Panc1 (cell line): ENCODE measurements around the gene MET. TPM values are rescaled to one million over a fixed set of nuclear protein-coding genes. Genes with fewer than 3 reads are reported as not detected.
A peak's percentile ranks its signal among the peaks of the same experiment; 100 is the strongest.

ENCODE experiments used
- ATAC-seq: fragments of 200-7000 bp; cut with Tn5 transposase; 2 replicates; pipeline ENCODE4 v1.9.1; 2020; ENCODE audit warnings: mild to moderate bottlenecking, moderate library complexity
- BruUV-seq: library from RNA; stranded (reverse); fragments of 400-500 nt; replicated peaks from 2 replicates; lab custom pipeline; 2021; lab: Mats Ljungman, UMichigan
- CTCF ChIA-PET: fragments of 300-600 bp; sonication (Branson Sonifier 250); formaldehyde crosslinking; loops from one replicate; lab custom pipeline; 2022; ENCODE audit warnings: antibody characterized with exemption; lab: Charles Lee
- POLR2A ChIA-PET: fragments of 300-600 bp; sonication (Branson Sonifier 250); formaldehyde crosslinking; loops from one replicate; lab custom pipeline; 2022; ENCODE audit warnings: antibody characterized with exemption; lab: Charles Lee
- DNase-seq: peaks from one replicate; pipeline ENCODE4 v3.0.0-alpha.2; 2010; ENCODE audit warnings: low read depth, low spot score
- H3K27ac ChIP-seq: 2 replicates; pipeline ENCODE4 v1.5.1; 2011; ENCODE audit warnings: mild to moderate bottlenecking, low read length, inconsistent platforms
- H3K27me3 ChIP-seq: fragments of 200-500 bp; sonication (Bioruptor generic); 2 replicates; pipeline ENCODE4 v1.6.0; 2014; ENCODE audit warnings: low read length, inconsistent platforms; ENCODE audit not compliant: control insufficient read depth, insufficient read depth
- H3K36me3 ChIP-seq: fragments of 200-500 bp; sonication (Bioruptor generic); 2 replicates; pipeline ENCODE4 v1.5.1; 2014; ENCODE audit warnings: inconsistent platforms, mild to moderate bottlenecking, low read length, moderate library complexity; ENCODE audit not compliant: control insufficient read depth, insufficient read depth
- H3K4me1 ChIP-seq: 2 replicates; pipeline ENCODE4 v1.5.1; 2011; ENCODE audit warnings: inconsistent platforms, mild to moderate bottlenecking, low read length, moderate library complexity; ENCODE audit not compliant: control insufficient read depth, insufficient read depth
- H3K4me3 ChIP-seq, 2 experiments: 2 replicates each; pipeline ENCODE4 v1.5.1; 2011 to 2012; ENCODE audit warnings: low read depth in 2 of 2, low read length in 2 of 2, mild to moderate bottlenecking in 2 of 2, inconsistent platforms in 1 of 2, moderate library complexity in 1 of 2
- H3K9me3 ChIP-seq: fragments of 200-500 bp; sonication (Bioruptor generic); 2 replicates; pipeline ENCODE4 v1.5.1; 2014; ENCODE audit warnings: low read depth, mild to moderate bottlenecking, inconsistent platforms, low read length, moderate library complexity; ENCODE audit not compliant: control insufficient read depth, insufficient read depth
- CTCF ChIP-seq: fragments of 450-650 bp; IDR thresholded peaks from 2 replicates; pipeline ENCODE4 v1.5.1; 2017; ENCODE audit warnings: mild to moderate bottlenecking
- POLR2AphosphoS5 ChIP-seq: IDR thresholded peaks from 2 replicates; pipeline ENCODE4 v1.6.1; 2012; ENCODE audit warnings: mild to moderate bottlenecking, low read depth, low read length, moderate library complexity
- REST ChIP-seq, 2 experiments: IDR thresholded peaks; 2 replicates each; pipeline ENCODE4 v1.6.1; 2011 to 2012; ENCODE audit warnings: low read depth in 2 of 2, control low read depth in 1 of 2, low read length in 1 of 2, mild to moderate bottlenecking in 1 of 2, moderate library complexity in 1 of 2; ENCODE audit not compliant: insufficient read depth in 1 of 2
- SIN3A ChIP-seq: IDR thresholded peaks from 2 replicates; pipeline ENCODE4 v1.6.1; 2012; ENCODE audit warnings: low read depth, mild to moderate bottlenecking, low read length, moderate library complexity, borderline replicate concordance; ENCODE audit not compliant: insufficient read depth
- TCF7L2 ChIP-seq: IDR thresholded peaks from 2 replicates; pipeline ENCODE4 v1.6.1; 2011; ENCODE audit warnings: mild to moderate bottlenecking, low read depth, low read length, inconsistent platforms
- in situ Hi-C: cut with HindIII; loops from 2 replicates; pipeline ENCODE4 v1.10.0; 2016; ENCODE audit warnings: low sequenced_read_pairs, low pct_unique_long_range_greater_than_20kb
- intact Hi-C: fragments of 100-400 bp; cut with micrococcal nuclease; formaldehyde crosslinking; loops from one replicate; pipeline ENCODE4 v1.10.0; 2022; ENCODE audit not compliant: unreplicated experiment
- total RNA-seq: library from RNA; stranded (reverse); gene quantifications from one replicate; pipeline ENCODE4 v1.2.1, GENCODE V29; 2021; ENCODE audit not compliant: unreplicated experiment

The MET gene
- total RNA-seq, 1 experiment from 2014 or later: 103 TPM

GRCh38 chr7:116704650-116705228, 32.7 kb downstream of the MET start:
- TF ChIP-seq POLR2AphosphoS5 (no peak), TCF7L2 (0 out of 2 replicates have a peak, but pooled peaks have one; percentile 17), SIN3A (no peak)
- H3K4me3 ChIP-seq: no peak overlapping the region
- H3K9me3 ChIP-seq: no peaks in the 10 kb centered on the region
- BruUV-seq: no TSS peak
- peaks cover 5% of the 10 kb centered on the region for H3K36me3 ChIP-seq
- DNase-seq (no peak), ATAC-seq (peak; percentile 27; the same call in 1 of the 2 replicates)
- peak overlapping the region; percentile 91 for H3K27ac ChIP-seq
- H3K4me1 ChIP-seq: peaks cover 89% of the 10 kb centered on the region
- ChIA-PET POLR2A (no interaction called here), CTCF (no interaction called here)
- intact Hi-C loops: no loop called here
- H3K27me3 ChIP-seq: no peaks in the 10 kb centered on the region
- in situ Hi-C loops: no loop called here

GRCh38 chr7:116705419-116705818, 33.4 kb downstream of the MET start:
- H3K27me3 ChIP-seq: no peaks in the 10 kb centered on the region
- H3K27ac ChIP-seq: peak overlapping the region; percentile 91
- no TSS peak for BruUV-seq
- H3K36me3 ChIP-seq: peaks cover 5% of the 10 kb centered on the region
- intact Hi-C loops: no loop called here
- no peak for DNase-seq
- POLR2A ChIA-PET: no interaction called here
- TF ChIP-seq REST (IDR thresholded peaks at IDR 0.05; ENCODE audit: insufficient read depth in 1 of 2, low read depth in 2 of 2, low read length in 1 of 2): no peak
- H3K4me1 ChIP-seq: peaks cover 89% of the 10 kb centered on the region
- H3K9me3 ChIP-seq: no peaks in the 10 kb centered on the region
- no peak for ATAC-seq
- no peak overlapping the region for H3K4me3 ChIP-seq
- in situ Hi-C loops: no loop called here
- CTCF ChIA-PET: no interaction called here

GRCh38 chr7:116706668-116707126, 34.7 kb downstream of the MET start:
- no TSS peak for BruUV-seq
- POLR2A ChIA-PET: interaction anchor here (0.6 kb wide), 1 partner anchor 91 kb away, joined by 4 read pairs; no protein-coding TSS in a partner anchor
- CTCF ChIA-PET: interaction anchor here (0.6 kb wide), 1 partner anchor 43 kb away, joined by 4 read pairs; no protein-coding TSS in a partner anchor
- H3K36me3 ChIP-seq: peaks cover 4% of the 10 kb centered on the region
- ATAC-seq (peak; percentile 92), DNase-seq (peak; percentile 83)
- H3K27ac ChIP-seq: peak overlapping the region; percentile 91
- H3K4me3 ChIP-seq: peak overlapping the region; percentile 26 to 57
- H3K27me3 ChIP-seq: no peaks in the 10 kb centered on the region
- no peaks in the 10 kb centered on the region for H3K9me3 ChIP-seq
- peaks cover 91% of the 10 kb centered on the region for H3K4me1 ChIP-seq
- TF ChIP-seq POLR2AphosphoS5: no peak; the same call in 1 of the 2 replicates
- TF ChIP-seq TCF7L2: no peak
- no peak for TF ChIP-seq REST (IDR thresholded peaks at IDR 0.05; ENCODE audit: insufficient read depth in 1 of 2, low read depth in 2 of 2, low read length in 1 of 2)
- no peak for TF ChIP-seq CTCF
- TF ChIP-seq SIN3A: no peak
- intact Hi-C loops: no loop called here
- in situ Hi-C loops: no loop called here
